ENCODE data around the gene BID. TPM values are rescaled to one million over a fixed set of nuclear protein-coding genes. Genes with fewer than 3 reads are reported as not detected.

Gene BID
- total RNA-seq, 1 donor from 2014 or later, result 33.6 TPM

GRCh38 chr22:17733466-17733865, 40.8 kb downstream of the BID start:
- TF ChIP-seq, protein P1, sequence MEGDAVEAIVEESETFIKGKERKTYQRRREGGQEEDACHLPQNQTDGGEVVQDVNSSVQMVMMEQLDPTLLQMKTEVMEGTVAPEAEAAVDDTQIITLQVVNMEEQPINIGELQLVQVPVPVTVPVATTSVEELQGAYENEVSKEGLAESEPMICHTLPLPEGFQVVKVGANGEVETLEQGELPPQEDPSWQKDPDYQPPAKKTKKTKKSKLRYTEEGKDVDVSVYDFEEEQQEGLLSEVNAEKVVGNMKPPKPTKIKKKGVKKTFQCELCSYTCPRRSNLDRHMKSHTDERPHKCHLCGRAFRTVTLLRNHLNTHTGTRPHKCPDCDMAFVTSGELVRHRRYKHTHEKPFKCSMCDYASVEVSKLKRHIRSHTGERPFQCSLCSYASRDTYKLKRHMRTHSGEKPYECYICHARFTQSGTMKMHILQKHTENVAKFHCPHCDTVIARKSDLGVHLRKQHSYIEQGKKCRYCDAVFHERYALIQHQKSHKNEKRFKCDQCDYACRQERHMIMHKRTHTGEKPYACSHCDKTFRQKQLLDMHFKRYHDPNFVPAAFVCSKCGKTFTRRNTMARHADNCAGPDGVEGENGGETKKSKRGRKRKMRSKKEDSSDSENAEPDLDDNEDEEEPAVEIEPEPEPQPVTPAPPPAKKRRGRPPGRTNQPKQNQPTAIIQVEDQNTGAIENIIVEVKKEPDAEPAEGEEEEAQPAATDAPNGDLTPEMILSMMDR (conservative IDR thresholded peaks at IDR 0.05; ENCODE audit: low read depth, low read length), result no peak
- DNase-seq (ENCODE audit: low read depth), result no peak
- H3K4me3 ChIP-seq (ENCODE audit: low read depth, low read length), result no peak overlapping the region

DNA sequence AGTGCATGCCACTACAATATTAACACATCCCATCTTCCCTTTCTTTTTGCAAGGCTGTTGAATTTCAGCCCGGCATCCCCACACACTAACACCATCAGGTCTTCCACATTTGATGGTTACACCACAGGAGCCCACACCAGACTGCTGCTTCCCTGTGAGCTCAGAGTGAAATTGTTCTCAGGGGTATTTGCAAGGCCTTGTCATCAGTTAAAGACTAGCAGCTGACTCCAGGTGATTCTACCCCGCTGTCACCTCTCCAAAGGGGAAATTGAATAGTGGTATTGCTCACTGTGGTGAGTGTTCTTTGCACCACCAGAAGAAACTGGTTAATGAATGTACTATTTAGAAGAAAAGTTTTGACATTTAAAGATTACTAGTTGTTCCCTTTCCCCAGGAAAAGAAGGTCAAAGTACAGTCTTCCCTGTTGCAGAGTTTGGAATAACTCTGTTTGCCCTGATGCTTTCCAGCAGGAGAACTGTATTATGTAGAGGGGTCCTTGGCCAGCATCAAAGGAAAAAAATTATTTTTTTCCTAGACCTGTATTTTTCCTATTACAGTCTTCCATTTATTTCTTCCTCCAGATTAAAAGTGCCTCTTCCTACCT, 41.9 kb downstream of the BID start:
- TF ChIP-seq, protein P1 (conservative IDR thresholded peaks at IDR 0.05; ENCODE audit: low read depth, low read length), result no peak
- no peak overlapping the region for H3K4me3 ChIP-seq (ENCODE audit: low read depth, low read length)
- DNase-seq (ENCODE audit: low read depth), result no peak

GRCh38 chr22:17729561-17729960, 44.7 kb downstream of the BID start:
- no peak for DNase-seq (ENCODE audit: low read depth)
- TF ChIP-seq, protein P1 (conservative IDR thresholded peaks at IDR 0.05; ENCODE audit: low read depth, low read length), result no peak
- no peak overlapping the region for H3K4me3 ChIP-seq (ENCODE audit: low read depth, low read length)

- H3K4me3 ChIP-seq (ENCODE audit: low read depth, low read length), result no peak overlapping the region
- no peak for DNase-seq (ENCODE audit: low read depth)
- TF ChIP-seq, protein P1 (conservative IDR thresholded peaks at IDR 0.05; ENCODE audit: low read depth, low read length), result no peak
These were observed 45.5 kb downstream of the BID start for GRCh38 chr22:17728786-17729185.

GRCh38 chr22:17726928-17727897, 47.1 kb downstream of the BID start:
- DNase-seq (ENCODE audit: low read depth), result no peak
- no peak overlapping the region for H3K4me3 ChIP-seq (ENCODE audit: low read depth, low read length)
- TF ChIP-seq, protein P1 (conservative IDR thresholded peaks at IDR 0.05; ENCODE audit: low read depth, low read length), result no peak

GRCh38 chr22:17726006-17726927, 48.0 kb downstream of the BID start:
- no peak for DNase-seq (ENCODE audit: low read depth)
- TF ChIP-seq, protein P1 (conservative IDR thresholded peaks at IDR 0.05; ENCODE audit: low read depth, low read length), result no peak
- H3K4me3 ChIP-seq (ENCODE audit: low read depth, low read length), result no peak overlapping the region
